H1 (cell line): ENCODE data around the gene PTGIS. TPM values are rescaled to one million over a fixed set of nuclear protein-coding genes. Genes with fewer than 3 reads are reported as not detected.

Source experiments
- CBX5 ChIP-seq: fragments of 300-800, 300-1000 bp; sonication (generic); IDR thresholded peaks from 2 replicates; pipeline ENCODE4 v1.7.1; 2016; ENCODE audit warnings: antibody characterized with exemption, low read length, low read depth
- CBX8 ChIP-seq: fragments of 300-800, 300-1000 bp; sonication (generic); IDR thresholded peaks from 2 replicates; pipeline ENCODE4 v1.7.1; 2016; ENCODE audit warnings: low read depth, low read length, borderline replicate concordance
- JUN ChIP-seq: IDR thresholded peaks from 2 replicates; pipeline ENCODE4 v1.6.1; 2011; ENCODE audit warnings: low read depth, mild to moderate bottlenecking, improper control_type of control experiment, low read length
- JUND ChIP-seq: IDR thresholded peaks from 2 replicates; pipeline ENCODE4 v1.6.1; 2011; ENCODE audit warnings: mild to moderate bottlenecking, improper control_type of control experiment, low read length
- POLR2AphosphoS5 ChIP-seq: IDR thresholded peaks from 2 replicates; pipeline ENCODE4 v1.6.1; 2011; ENCODE audit warnings: low read depth, low read length
- RFX5 ChIP-seq: IDR thresholded peaks from 2 replicates; pipeline ENCODE4 v1.6.1; 2011; ENCODE audit warnings: low read depth, low read length, improper control_type of control experiment, borderline replicate concordance
- SIX5 ChIP-seq: IDR thresholded peaks from 2 replicates; pipeline ENCODE4 v1.6.1; 2011; ENCODE audit warnings: mild to moderate bottlenecking, low read depth, low read length
- SP2 ChIP-seq: IDR thresholded peaks from 2 replicates; pipeline ENCODE4 v1.6.1; 2012; ENCODE audit warnings: mild to moderate bottlenecking, low read length, inconsistent platforms
- SP4 ChIP-seq: IDR thresholded peaks from 2 replicates; pipeline ENCODE4 v1.6.1; 2012; ENCODE audit warnings: low read length, inconsistent platforms
- YY1 ChIP-seq: IDR thresholded peaks from 2 replicates; pipeline ENCODE4 v1.6.1; 2011; ENCODE audit warnings: low read depth, mild to moderate bottlenecking, low read length
- polyA plus RNA-seq, 7 experiments: library from polyadenylated mRNA; depleted of rRNA in 3 of 7; stranded (reverse) in 5 of 7; unstranded in 2 of 7; fragments of >200 nt in 5 of 7; fragments of 200-250 nt in 2 of 7; gene quantifications; 1 replicate in 5 of 7; 2 replicates in 1 of 7; 4 replicates in 1 of 7; pipeline versions ENCODE4 v1.2.1 to v1.2.3, GENCODE V29; 2011 to 2013; ENCODE audit warnings: missing spikeins in 2 of 7, mixed read lengths in 2 of 7
- total RNA-seq: library from RNA; stranded (reverse); fragmentation: NEBNext Ultra II Directional; extraction: Animal tissue kit (Norgen Biotek cat#: 25700); gene quantifications from 2 replicates; pipeline ENCODE4 v1.2.1, GENCODE V29; 2021
- TF ChIP-seq, protein P1 (sequence below): fragments of 300-600 bp; sonication (generic); IDR thresholded peaks from 2 replicates; pipeline ENCODE4 v1.7.1; 2012; ENCODE audit warnings: low read length, moderate library complexity, mild to moderate bottlenecking, inconsistent platforms; ENCODE audit not compliant: insufficient replicate concordance

Gene PTGIS
- total and polyA plus RNA-seq, 2 of the 8 experiments (the other 6 are each of a cell fraction or from before 2014, with no cell fraction given), result 29.9 to 35.5 TPM

DNA sequence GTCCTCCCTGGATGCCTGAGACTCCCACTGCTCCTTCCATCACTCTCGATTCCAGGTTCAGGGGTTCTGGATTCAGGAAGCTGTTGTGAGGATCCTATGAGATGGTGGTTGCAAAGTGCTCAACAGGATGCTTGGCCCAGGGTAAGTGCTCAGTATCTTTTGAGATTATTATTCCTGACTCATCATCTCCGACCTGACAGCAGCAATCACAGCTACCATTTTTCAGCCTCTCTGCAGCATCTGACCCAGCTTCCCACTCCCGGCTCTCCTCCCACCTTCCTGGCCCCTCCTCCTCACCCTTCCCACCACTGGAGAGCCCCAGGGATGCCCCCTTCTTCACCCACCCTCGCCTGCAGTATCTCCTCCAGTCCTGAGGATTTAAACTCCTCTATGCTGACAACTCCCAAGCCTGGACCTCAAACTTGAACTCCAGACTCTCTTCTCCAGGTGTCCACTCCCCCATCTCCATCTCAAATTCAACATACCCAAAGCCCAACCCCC lies 48.7 kb downstream of the PTGIS start (continued):
- TF ChIP-seq, protein P1, sequence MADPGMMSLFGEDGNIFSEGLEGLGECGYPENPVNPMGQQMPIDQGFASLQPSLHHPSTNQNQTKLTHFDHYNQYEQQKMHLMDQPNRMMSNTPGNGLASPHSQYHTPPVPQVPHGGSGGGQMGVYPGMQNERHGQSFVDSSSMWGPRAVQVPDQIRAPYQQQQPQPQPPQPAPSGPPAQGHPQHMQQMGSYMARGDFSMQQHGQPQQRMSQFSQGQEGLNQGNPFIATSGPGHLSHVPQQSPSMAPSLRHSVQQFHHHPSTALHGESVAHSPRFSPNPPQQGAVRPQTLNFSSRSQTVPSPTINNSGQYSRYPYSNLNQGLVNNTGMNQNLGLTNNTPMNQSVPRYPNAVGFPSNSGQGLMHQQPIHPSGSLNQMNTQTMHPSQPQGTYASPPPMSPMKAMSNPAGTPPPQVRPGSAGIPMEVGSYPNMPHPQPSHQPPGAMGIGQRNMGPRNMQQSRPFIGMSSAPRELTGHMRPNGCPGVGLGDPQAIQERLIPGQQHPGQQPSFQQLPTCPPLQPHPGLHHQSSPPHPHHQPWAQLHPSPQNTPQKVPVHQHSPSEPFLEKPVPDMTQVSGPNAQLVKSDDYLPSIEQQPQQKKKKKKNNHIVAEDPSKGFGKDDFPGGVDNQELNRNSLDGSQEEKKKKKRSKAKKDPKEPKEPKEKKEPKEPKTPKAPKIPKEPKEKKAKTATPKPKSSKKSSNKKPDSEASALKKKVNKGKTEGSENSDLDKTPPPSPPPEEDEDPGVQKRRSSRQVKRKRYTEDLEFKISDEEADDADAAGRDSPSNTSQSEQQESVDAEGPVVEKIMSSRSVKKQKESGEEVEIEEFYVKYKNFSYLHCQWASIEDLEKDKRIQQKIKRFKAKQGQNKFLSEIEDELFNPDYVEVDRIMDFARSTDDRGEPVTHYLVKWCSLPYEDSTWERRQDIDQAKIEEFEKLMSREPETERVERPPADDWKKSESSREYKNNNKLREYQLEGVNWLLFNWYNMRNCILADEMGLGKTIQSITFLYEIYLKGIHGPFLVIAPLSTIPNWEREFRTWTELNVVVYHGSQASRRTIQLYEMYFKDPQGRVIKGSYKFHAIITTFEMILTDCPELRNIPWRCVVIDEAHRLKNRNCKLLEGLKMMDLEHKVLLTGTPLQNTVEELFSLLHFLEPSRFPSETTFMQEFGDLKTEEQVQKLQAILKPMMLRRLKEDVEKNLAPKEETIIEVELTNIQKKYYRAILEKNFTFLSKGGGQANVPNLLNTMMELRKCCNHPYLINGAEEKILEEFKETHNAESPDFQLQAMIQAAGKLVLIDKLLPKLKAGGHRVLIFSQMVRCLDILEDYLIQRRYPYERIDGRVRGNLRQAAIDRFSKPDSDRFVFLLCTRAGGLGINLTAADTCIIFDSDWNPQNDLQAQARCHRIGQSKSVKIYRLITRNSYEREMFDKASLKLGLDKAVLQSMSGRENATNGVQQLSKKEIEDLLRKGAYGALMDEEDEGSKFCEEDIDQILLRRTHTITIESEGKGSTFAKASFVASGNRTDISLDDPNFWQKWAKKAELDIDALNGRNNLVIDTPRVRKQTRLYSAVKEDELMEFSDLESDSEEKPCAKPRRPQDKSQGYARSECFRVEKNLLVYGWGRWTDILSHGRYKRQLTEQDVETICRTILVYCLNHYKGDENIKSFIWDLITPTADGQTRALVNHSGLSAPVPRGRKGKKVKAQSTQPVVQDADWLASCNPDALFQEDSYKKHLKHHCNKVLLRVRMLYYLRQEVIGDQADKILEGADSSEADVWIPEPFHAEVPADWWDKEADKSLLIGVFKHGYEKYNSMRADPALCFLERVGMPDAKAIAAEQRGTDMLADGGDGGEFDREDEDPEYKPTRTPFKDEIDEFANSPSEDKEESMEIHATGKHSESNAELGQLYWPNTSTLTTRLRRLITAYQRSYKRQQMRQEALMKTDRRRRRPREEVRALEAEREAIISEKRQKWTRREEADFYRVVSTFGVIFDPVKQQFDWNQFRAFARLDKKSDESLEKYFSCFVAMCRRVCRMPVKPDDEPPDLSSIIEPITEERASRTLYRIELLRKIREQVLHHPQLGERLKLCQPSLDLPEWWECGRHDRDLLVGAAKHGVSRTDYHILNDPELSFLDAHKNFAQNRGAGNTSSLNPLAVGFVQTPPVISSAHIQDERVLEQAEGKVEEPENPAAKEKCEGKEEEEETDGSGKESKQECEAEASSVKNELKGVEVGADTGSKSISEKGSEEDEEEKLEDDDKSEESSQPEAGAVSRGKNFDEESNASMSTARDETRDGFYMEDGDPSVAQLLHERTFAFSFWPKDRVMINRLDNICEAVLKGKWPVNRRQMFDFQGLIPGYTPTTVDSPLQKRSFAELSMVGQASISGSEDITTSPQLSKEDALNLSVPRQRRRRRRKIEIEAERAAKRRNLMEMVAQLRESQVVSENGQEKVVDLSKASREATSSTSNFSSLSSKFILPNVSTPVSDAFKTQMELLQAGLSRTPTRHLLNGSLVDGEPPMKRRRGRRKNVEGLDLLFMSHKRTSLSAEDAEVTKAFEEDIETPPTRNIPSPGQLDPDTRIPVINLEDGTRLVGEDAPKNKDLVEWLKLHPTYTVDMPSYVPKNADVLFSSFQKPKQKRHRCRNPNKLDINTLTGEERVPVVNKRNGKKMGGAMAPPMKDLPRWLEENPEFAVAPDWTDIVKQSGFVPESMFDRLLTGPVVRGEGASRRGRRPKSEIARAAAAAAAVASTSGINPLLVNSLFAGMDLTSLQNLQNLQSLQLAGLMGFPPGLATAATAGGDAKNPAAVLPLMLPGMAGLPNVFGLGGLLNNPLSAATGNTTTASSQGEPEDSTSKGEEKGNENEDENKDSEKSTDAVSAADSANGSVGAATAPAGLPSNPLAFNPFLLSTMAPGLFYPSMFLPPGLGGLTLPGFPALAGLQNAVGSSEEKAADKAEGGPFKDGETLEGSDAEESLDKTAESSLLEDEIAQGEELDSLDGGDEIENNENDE, result no peak
- no peak for TF ChIP-seq POLR2AphosphoS5
- TF ChIP-seq RFX5, result no peak
- no peak for TF ChIP-seq CBX8
- no peak for TF ChIP-seq JUND
- TF ChIP-seq CBX5, result no peak
- TF ChIP-seq JUN, result no peak
- no peak for TF ChIP-seq YY1
- TF ChIP-seq SIX5, result no peak
- no peak for TF ChIP-seq SP4
- TF ChIP-seq SP2, result no peak
- TF ChIP-seq, all 59 proteins: peak for 0
